Osteocyte (in vitro differentiated cells): Measurements from ENCODE around the gene PXK. TPM values are rescaled to one million over a fixed set of nuclear protein-coding genes. Genes with fewer than 3 reads are reported as not detected.

Experiments
- DNase-seq: peaks from one replicate; pipeline ENCODE4 v3.0.0; 2021; ENCODE audit warnings: mixed read lengths; ENCODE audit not compliant: unreplicated experiment; ENCODE audit errors: extremely low spot score
- H3K27ac Mint-ChIP-seq: one replicate; pipeline ENCODE4 v1.8.0; 2021; ENCODE audit warnings: mild to moderate bottlenecking, mixed read lengths; ENCODE audit not compliant: unreplicated experiment
- H3K27me3 Mint-ChIP-seq: one replicate; pipeline ENCODE4 v1.8.0; 2021; ENCODE audit warnings: mixed read lengths; ENCODE audit not compliant: unreplicated experiment
- H3K36me3 Mint-ChIP-seq: one replicate; pipeline ENCODE4 v1.8.0; 2021; ENCODE audit warnings: mixed read lengths; ENCODE audit not compliant: unreplicated experiment
- H3K4me1 Mint-ChIP-seq: one replicate; pipeline ENCODE4 v1.8.0; 2021; ENCODE audit warnings: mixed read lengths; ENCODE audit not compliant: unreplicated experiment
- H3K4me3 Mint-ChIP-seq: one replicate; pipeline ENCODE4 v1.8.0; 2021; ENCODE audit warnings: mild to moderate bottlenecking, moderate library complexity, mixed read lengths; ENCODE audit not compliant: unreplicated experiment
- H3K9me3 Mint-ChIP-seq: one replicate; pipeline ENCODE4 v1.8.0; 2021; ENCODE audit warnings: mixed read lengths; ENCODE audit not compliant: unreplicated experiment
- CTCF ChIP-seq: fragments of 200-600 bp; sonication (generic); IDR thresholded peaks from 2 replicates; pipeline ENCODE4 v1.5.0; 2021; ENCODE audit warnings: antibody characterized with exemption, mild to moderate bottlenecking, moderate library complexity
- total RNA-seq: library from RNA; stranded (reverse); gene quantifications from 2 replicates; pipeline ENCODE4 v1.2.1, GENCODE V29; 2021

The PXK gene
- total RNA-seq, 1 donor from 2014 or later, result 39.1 TPM

DNA sequence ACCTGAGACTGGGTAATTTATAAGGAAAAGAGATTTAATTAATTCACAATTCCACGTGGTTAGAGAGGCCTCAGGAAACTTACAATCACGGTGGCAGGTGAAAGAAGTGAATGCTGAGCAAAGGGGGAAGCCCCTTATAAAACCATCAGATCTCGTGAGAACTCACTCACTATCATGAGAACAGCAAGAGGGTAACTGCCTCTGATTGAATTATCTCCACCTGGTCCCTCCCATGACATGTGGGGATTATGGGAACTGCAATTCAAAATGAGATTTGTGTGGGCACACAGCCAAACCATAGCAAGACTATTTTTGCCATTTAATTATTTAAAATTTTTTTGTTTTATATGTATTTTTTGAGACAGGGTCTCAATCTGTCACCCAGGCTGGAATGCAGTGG, 132.2 kb downstream of the PXK start:
- Mint-ChIP-seq H3K36me3 (no peaks in the 10 kb centered on the region), H3K4me3 (no peak overlapping the region), H3K4me1 (peaks cover 28% of the 10 kb centered on the region), H3K27me3 (no peaks in the 10 kb centered on the region), H3K9me3 (no peaks in the 10 kb centered on the region), H3K27ac (no peak overlapping the region)
- no peak for TF ChIP-seq CTCF
- DNase-seq, result no peak

- H3K4me1 Mint-ChIP-seq, result peaks cover 50% of the 10 kb centered on the region
- H3K27ac Mint-ChIP-seq, result no peak overlapping the region
- no peak for TF ChIP-seq CTCF
- no peak for DNase-seq
- no peaks in the 10 kb centered on the region for H3K27me3 Mint-ChIP-seq
- no peaks in the 10 kb centered on the region for H3K9me3 Mint-ChIP-seq
- H3K4me3 Mint-ChIP-seq, result no peak overlapping the region
- no peaks in the 10 kb centered on the region for H3K36me3 Mint-ChIP-seq
These were observed 134.3 kb downstream of the PXK start for GRCh38 chr3:58466899-58467563.

DNA sequence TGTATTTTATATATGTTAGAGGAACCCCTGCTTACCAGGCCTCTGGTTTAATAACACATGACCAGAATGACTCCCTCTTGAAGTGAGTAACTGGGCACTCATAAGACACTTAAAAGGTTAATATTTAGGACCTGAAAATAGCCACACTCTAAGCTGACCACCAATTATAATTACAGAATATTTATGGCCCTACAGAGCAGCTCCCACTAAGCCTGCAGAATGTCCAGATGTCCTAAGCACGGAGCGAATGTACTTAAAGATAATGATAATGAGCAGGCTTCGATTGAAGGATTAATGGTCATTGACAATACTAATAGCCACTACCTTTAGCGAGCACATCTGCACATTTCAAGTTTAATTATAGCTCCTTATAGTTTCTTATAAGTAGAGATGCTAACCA, 136.4 kb downstream of the PXK start:
- Mint-ChIP-seq H3K9me3 (no peaks in the 10 kb centered on the region), H3K27ac (no peak overlapping the region), H3K4me3 (no peak overlapping the region), H3K27me3 (no peaks in the 10 kb centered on the region), H3K36me3 (no peaks in the 10 kb centered on the region), H3K4me1 (peaks cover 49% of the 10 kb centered on the region)
- TF ChIP-seq CTCF, result no peak
- no peak for DNase-seq

DNA sequence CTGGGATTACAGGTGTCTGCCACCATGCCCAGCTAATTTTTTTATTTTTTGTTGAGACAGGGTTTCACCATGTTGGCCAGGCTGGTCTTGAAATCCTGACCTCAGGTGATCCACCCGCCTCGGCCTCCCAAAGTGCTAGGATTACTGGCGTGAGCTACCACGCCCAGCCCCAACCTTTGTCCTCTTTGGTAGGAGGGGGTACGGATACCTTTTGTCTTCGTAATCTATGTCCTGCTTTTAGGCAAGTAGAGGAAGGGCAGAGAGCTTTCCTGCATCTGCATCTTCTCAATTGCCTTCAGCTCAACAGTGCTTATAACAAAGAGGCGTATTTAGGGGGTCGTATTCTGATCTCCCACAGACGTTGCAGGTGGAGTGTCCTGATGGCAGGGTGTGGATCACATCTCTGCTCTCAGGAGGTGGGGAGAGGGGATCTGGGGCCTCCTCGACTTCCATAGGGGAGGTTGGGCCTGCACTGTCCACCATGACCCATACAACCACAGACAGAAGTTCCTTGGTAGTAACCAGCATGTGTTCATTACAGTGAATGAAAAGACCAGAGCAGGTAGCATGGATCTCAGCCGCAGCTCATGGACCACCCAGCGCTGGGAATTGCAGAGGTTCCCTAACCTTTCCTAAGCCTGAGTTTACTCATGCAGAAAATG, 137.8 kb downstream of the PXK start:
- Mint-ChIP-seq H3K4me3 (no peak overlapping the region), H3K36me3 (no peaks in the 10 kb centered on the region), H3K9me3 (no peaks in the 10 kb centered on the region), H3K4me1 (peaks cover 59% of the 10 kb centered on the region), H3K27ac (peak overlapping the region; percentile 86), H3K27me3 (no peaks in the 10 kb centered on the region)
- TF ChIP-seq CTCF, result no peak
- DNase-seq, result peak; percentile 49

GRCh38 chr3:58471025-58471887, 138.6 kb downstream of the PXK start:
- Mint-ChIP-seq H3K36me3 (no peaks in the 10 kb centered on the region), H3K4me1 (peaks cover 56% of the 10 kb centered on the region), H3K4me3 (no peak overlapping the region), H3K9me3 (no peaks in the 10 kb centered on the region), H3K27me3 (no peaks in the 10 kb centered on the region), H3K27ac (peak overlapping the region; percentile 86)
- DNase-seq, result peak; percentile 85
- no peak for TF ChIP-seq CTCF
